ENCODE measurements around the gene SPIRE1.
"Not testable (repeated sequence)": the region's sequence is repeated elsewhere in the genome, so short reads cannot be mapped to it uniquely, and the experiment has no call there.

Gene SPIRE1

DNA sequence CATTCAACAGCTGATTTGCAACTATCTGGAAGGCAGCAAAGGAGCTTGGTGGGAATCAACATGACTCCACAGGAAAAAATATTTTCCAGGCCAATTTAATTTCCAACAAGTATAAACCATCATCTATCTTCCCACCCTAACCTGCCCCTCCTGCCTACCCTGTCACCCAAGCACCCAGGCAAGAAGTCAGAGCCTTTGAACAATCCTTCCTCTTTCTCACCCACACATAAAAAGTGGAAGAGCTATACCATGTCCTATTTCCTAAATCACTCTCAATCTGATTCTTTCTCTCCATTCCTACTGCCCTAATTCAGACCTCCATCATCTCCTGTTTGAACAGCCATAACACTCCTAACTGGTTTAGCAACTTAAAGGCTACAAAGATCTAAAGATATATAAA is 12.7 kb downstream of the SPIRE1 start:
- DNase-seq, result no peak

DNA sequence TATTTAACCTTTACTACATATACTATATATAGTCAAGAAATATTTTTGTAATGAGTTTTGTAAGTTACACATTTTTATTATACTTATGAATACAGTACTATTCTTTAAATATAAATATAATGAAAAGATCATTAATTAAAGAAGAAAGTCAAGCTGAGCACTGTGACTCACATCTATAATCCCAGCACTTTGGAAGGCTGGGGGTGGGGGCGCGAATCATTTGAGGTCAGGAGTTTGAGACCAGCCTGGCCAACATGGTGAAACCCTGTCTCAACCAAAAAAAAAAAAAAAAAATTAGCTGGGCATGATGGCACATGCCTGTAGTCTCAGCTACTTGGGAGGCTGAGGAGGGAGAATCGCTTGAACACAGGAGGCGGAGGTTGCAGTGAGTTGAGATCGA is 14.2 kb downstream of the SPIRE1 start:
- not testable (repeated sequence) for DNase-seq

DNA sequence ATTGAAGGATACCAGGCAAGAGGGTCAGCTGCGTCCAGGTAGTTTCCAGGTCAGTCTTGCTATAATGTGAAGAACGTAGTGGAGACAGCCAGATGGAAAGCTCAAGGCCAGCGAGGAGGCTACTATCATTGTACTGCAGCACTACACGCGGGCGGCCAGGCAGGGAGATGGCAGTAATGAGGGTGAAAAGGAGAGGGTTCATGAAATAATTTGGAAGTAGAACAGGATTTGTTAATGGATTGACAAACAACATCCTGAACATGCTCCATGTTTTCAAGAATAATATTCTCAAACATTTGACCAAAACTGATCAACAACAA is 17.1 kb downstream of the SPIRE1 start:
- no peak for DNase-seq

DNA sequence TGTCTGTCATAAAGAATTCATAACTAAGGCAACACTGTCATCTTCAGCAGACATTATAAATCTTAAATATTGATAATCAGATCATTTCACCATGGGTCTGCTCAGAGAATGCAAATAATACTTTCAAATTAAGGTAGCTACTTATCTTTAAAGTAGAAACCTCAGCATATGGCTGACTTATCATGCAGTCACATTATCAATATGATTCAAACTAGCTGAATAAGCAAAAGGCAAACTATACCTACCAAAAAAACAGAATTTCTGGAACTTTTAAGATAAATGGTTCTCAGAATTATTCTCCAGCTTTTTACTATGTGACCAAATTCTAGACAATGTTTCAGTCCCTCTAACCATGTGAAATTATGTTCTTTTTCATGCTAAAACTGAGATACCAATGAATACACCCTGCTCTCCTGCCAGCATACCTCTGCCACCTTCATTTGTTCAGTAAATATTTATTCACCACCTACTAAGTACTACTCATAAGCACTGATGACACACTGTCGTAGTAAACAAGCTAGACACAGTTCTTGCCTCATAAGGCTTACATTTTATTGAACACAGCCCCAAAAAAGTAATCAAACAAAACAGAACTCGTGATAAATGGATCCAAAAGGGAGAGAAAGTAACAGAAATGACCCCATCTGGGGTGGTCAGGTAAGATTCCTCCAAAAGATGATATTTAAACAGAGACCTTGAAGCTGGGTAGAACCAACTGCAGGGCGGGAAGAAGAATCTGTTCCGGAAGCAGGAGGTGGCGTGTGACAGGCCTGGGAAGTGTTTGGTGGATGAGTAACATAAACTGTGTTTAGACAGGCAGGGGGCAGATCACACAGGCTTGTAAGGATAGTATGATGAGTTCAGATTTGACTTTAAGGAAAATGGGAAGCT is 17.7 kb downstream of the SPIRE1 start:
- DNase-seq, result no peak

DNA sequence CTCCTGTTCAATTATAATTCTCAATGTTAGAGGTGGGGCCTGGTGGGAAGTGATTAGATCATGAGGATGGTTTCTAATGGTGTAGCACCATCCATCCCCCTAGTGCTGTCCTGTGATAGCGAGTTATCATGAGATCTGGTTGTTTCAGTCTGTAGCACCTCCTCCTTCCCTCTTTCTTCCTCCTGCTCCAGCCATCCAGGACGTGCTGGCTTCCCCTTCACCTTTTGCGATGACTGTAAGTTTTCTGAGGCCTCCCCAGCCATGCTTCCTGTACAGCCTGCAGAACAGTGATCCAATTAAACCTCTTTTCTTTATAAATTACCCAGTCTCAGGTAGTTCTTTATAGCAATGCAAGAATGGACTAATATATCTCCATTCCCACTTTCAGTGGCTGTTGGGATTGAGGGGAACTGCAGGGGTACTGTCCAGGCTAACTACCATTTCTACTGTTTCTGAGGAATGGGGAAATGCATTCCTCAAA is 19.2 kb downstream of the SPIRE1 start:
- DNase-seq, result no peak

DNA sequence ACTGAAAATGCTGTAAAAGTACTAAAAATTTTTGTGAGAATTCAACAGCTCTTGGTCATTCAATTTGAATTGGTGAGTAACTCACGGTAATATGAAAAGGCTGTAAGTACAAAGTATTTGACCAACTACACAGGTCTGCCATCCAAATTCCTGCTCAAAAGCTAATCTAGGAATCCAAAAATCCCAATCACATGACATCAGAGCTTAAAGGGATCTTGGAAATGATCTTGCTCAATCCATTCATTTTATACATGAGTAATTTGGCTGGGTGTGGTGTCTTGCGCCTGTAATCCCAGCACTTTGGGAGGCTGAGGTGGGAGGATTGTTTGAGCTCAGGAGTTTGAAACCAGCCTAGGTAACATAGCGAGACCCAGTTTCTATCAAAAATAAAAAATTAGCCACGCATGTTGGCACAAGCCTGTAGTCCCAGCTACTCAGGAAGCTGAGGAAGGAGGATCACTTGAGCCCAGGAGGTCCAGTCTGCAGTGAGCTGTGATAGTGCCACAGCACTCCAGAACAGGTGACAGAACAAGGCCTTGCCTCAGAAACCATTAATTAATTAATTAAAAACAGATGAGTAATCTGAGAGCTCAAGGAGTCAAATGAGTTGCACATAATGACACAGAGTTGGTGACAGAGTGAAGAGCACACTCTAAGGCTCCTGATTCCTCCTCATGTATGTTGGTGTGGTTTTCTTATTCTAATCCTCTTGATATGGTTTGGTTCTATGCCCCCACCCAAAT is 19.8 kb downstream of the SPIRE1 start:
- no peak for DNase-seq

DNA sequence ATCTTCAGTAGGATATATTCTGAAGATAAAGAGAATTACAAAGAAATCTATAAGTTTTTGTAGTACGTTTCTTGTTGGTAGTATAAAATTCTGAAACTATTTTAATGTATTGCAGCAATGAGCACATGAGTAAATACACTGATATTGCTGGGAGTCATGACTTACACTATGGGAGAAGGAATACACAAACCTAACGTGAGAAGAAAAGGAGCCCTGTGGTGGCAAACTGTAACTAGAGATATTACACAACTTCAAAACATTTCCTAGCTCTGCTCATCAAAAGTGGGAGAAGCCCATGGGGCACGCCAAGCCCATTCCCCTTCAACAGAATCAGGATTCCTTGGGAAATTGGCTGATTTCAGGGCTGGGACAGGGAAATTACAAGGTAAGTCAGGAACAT is 20.5 kb downstream of the SPIRE1 start:
- no peak for DNase-seq

DNA sequence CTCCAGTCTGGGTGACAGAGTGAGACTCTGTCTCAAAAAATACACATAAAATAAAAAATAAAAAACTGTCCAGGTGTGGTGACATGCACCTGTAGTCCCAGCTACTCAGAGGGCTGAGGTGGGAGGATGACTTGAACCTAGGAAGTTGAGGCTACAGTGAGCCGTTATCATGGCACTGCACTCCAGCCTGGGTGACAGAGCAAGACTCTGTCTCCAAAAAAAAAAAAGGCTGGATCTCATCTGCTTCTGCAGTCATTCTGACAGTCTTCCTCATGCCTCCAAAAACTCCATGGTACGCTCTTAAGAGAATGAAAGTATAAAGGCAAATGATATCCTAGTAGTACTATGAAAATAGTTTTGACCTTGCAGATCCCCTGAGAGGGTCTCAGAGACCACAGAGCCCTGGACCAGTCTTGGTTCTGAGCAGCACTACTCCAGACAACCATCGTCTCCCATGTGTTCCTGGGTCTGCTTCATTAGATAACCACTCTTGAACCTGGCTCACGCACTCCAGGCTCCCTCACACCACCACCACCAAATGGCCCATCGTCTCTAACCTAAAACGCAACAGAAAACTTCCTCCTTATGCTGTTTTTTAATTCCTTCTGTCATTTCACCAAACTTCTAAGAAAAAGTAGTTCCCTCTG is 26.0 kb downstream of the SPIRE1 start:
- DNase-seq, result no peak

DNA sequence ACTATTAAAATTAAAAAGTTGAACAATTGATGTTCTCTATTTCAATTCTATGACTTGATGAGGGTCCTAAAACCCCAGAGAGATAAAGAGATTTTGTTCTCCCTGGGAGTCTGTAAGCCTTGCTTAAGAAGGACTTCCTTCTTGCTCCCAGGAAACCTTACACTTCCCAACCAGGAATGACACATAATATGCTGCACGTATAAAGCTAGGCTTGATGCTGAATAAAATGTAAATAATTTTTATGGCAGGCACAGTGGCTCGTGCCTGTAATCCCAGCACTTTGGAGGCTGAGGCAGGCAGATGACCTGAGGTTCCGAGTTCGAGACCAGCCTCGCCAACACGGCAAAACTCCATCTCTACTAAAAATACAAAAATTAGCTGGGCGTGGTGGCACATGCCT is 27.8 kb downstream of the SPIRE1 start:
- no peak for DNase-seq

DNA sequence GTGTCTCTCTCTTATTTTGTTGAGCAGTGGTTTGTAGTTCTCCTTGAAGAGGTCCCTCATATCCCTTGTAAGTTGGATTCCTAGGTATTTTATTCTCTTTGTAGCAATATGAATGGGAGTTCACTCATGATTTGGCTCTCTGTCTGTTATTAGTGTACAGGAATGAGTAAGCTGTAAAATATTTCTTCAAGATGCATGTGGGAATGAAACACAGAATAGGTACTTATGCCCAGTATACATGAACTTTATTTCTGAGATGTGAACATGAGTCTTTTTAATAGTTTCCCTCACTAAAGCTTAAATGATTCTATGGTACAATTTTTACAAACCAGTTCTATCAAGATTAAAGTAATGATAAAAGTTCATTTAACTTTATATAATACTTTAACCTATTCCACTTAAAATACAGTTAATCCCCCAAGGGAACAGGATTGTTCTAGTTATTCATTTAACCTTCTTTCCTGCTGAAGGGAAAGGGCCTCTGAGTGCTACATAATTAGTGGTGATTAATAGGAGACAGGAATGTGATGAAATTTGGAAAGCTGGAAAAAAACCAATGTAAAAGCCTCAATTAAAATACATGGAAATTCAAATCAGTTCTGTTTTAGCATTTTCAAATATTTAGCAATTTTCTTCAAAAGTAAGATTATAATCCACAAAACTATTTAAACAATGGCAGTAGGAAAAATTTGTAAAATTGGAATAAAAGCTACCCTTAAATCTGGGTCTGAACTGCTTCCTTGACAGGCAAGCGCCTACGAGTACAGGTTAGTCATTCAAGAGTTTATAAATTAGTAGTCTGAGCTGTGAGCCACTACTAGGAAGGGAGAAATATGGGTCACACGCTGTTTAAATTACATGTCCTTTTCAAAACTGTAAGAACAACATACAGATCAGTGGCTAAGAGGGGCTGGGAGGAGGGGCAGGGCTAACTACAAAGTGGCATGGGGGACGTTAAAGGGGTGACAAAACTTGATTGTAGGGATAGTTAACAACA is 28.9 kb downstream of the SPIRE1 start:
- no peak for DNase-seq

DNA sequence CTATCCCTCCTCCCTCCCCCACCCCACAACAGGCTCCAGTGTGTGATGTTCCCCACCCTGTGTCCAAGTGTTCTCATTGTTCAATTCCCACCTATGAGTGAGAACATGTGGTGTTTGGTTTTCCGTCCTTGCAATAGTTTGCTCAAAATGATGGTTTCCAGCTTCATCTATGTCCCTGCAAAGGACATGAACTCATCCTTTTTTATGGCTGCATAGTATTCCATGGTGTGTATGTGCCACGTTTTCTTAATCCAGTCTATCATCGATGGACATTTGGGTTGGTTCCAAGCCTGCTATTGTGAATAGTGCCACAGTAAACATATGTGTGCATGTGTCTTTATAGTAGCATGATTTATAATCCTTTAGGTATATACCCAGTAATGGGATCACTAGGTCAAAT is 30.7 kb downstream of the SPIRE1 start:
- not testable (repeated sequence) for DNase-seq

DNA sequence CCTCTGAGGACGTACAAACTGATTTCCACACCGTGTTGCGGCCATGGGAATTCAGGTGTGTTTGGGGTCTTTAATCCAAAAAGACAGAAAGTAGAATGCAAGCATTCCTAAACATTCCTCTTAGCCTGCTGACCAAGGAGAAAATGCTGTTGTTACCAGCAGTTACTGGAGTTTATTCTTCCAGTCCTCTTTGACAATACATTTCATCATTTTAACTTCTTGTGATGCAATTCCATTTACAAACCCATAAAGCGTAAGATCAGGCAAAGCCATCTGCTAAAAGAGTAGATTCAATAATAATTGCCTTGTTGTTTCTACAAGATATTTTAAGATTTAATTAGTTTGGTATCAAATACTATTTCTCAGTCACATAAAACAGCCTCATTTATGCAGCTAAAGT is 32.7 kb downstream of the SPIRE1 start:
- no peak for DNase-seq

DNA sequence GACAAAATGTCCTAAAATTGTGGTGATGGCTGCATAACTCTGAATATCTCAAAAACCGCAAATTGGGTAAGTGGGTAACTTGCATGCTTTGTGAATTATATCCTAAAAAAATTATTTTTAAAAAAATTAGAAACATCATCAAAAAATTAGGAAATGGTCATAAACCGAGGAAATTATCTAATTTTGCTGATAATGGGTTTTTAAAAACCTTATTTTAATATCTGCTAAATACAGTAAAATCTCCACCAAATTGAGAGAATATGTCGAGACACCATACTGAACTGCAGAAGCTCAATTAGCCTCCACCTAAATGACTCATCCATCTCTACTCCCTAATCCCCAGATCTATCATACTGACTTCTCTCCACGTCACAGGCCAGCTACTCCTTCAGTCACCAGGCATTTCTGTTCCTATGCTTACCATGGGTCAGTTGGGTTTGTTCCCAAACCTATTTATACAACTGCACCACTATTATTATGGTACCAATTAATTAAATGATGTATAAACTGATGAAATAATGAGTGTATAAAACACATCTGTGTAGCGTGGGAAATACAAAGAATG is 36.1 kb downstream of the SPIRE1 start:
- no peak for DNase-seq

DNA sequence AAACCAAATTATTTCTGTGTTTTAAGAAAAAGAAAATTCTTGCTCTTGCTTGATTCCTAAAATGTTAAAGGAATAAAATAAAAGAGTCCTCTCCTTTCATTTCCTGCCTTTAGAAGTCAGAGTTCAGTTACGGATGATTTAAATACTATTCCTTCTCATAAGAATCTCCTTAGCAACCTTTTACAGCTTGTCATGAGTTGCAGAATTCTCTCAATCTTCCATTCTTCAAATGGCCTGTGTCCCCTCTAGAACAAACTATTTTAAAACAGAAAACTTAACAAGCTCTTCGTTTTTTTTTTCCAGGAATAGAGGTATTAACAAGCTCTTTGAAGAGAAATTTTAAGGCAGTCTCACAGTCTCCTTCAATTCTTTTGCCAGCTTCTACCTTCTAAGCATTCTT is 42.2 kb downstream of the SPIRE1 start:
- DNase-seq, result no peak

DNA sequence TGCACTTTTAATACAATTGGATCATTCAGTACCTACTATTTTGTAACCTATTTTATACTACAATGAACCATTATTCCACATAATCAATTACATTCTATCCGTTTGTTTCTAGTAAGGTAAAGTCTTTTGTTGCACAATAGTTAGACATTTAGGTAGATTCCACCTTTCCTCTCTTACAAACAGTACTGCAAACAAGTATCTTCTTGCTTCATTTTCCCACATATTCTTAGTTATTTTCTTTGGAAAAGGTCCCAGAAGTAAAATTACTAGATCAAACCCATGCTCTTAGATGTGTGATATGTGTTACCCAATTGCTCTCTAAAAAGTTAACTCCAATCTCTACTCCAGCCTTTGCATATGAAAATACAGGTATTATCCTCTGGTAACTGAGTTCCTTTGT is 49.6 kb downstream of the SPIRE1 start:
- no peak for DNase-seq

DNA sequence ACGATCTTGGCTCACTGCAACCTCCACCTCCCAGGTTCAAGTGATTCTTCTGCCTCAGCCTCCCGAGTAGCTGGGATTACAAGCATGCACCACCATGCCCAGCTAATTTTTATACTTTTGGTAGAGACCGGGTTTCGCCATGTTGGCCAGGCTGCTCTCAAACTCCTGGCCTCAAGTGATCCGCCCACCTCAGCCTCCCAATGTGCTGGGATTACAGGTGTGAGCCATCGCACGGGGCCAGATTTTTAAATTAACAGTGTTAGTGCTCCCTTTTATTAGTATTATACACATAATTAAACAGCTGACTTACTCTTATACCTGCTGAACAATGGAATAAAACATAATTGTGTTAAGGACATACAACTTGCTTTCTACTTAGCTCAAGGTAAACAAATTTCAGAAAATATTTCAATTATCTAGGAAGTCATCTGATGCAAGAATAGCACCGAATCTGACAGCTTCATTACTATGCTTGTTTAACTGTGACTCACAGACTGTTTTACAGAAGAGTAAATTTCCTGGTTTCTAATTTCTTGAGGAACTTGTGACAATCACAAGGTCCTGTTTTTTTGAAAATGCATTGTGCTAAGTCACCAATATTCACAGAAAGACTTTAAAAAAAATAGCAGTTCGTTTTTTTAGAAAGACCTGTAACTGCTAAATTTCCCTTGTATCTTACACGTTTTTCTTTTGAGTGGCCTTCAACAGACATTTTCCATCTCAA is 51.2 kb downstream of the SPIRE1 start:
- no peak for DNase-seq

DNA sequence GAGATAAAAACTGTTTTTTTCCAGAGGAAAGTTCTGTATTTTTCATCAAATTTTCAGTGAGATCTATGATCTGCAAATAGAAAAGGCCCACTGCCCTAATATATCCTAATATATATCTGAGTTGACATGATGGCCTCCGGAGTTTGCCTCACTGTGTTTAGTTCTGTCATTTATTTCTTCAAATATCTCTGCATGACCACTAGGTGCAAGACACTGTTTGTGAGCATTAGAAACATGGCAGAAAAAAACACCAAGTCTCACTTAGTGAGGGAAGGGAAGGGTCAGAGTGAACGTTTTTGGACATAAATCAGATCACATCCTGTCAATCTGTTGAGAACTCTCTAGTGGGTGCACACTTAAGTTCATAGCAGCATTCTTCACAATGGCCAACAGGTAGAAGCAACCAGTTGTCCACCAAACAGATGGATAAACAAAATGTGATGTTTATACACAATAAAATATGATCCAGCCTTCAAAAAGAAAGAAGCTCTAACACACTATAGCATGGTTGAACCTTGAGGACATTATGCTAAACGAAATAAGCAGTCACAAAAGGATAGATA is 53.4 kb downstream of the SPIRE1 start:
- no peak for DNase-seq

DNA sequence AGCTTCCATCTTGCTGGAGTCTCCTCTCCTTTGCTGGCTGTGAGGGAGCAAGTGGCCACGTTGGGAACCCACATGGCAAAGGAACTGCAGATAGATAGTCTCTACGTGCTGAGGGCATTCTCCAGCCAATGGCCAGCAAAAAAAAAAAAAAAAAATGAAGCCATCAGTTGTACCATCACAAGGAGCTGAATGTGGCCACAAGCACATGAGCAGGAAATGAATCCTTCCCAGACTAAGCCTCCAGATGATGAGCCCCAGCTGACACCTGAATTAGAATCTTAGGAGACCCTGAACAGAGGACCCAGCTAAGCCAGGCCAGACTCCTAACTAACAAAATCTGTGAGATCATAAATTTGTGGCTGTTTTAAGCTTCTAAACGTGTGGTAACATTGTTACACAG is 57.9 kb downstream of the SPIRE1 start:
- no peak for DNase-seq

DNA sequence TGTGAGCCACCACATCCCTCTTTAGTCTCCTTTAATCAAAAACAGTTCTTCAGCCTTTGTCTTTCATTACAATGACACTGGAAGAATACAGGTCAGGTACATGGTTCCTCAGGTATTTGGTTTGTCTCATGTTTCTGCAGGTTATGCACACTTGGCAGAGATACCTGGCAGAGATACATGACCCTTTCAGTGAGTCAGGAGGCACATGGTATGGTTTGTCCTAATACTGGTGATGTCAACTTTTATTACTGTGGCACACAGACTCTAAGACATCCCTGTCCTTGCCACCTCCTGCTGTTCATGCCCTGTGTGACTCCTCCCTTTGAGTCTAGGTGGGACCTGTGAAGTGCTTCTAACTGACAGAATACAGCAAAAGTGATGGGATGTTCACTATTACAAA is 58.4 kb downstream of the SPIRE1 start:
- no peak for DNase-seq

DNA sequence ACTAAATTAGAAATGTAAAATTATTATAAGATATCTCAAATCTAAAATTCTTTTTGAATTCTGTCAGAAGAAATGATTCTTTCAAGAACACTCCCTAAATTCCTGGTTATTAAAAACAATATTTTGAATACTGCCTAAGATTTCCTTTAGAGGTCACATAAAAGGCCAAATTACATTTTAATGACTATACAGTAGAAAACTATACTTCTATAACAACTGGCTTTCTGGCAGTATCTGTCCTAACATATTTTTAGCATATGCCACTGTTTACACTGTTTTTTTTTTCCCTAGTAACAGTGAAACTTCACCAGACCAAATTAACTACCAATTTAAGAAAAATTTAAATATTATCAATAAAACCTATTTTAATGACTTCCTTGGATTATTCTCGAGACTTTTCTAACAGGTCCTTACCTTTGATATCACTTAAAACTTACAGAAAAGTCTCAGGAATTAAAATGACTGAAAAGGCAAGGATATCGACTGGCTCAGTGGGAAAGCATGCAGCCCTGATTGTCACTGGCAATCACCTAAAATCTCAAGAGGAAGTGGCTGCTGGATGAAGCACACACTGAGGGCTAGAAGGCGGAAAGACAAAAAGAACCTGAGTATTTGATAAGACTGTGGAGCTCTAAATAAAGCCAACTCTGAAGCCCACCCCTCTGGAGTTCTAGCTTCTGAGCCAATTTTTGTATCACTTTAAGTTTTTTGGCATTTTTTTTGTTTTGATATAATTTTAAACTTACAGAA is 59.6 kb downstream of the SPIRE1 start:
- no peak for DNase-seq

Measured in NCI-H187 treated with DMSO at 0.1 percent for 48 hours (cell line).